NT2/D1 (cell line): ENCODE results near the gene ACVR2B.
"Not testable (repeated sequence)": the region's sequence is repeated elsewhere in the genome, so short reads cannot be mapped to it uniquely, and the experiment has no call there.

Experiments used
- DNase-seq: peaks from one replicate; pipeline ENCODE4 v3.0.0-alpha.2; 2011; ENCODE audit warnings: low read depth, low spot score
- H3K27me3 ChIP-seq: 2 replicates; pipeline ENCODE4 v1.6.0; 2011; ENCODE audit warnings: mild to moderate bottlenecking; ENCODE audit not compliant: insufficient read length, insufficient read depth
- H3K36me3 ChIP-seq: 2 replicates; pipeline ENCODE4 v1.6.1; 2011; ENCODE audit warnings: mild to moderate bottlenecking, low read length, mixed read lengths; ENCODE audit not compliant: insufficient read depth, insufficient read length
- H3K4me1 ChIP-seq: 2 replicates; pipeline ENCODE4 v1.5.1; 2011; ENCODE audit not compliant: insufficient read depth, insufficient read length
- H3K4me3 ChIP-seq: 2 replicates; pipeline ENCODE4 v1.5.1; 2011; ENCODE audit warnings: low read depth; ENCODE audit not compliant: insufficient read length
- H3K9ac ChIP-seq: 2 replicates; pipeline ENCODE4 v1.6.0; 2011; ENCODE audit warnings: low read depth; ENCODE audit not compliant: insufficient read length
- H3K9me3 ChIP-seq: 2 replicates; pipeline ENCODE4 v1.5.1; 2011; ENCODE audit warnings: mild to moderate bottlenecking, low read length; ENCODE audit not compliant: insufficient read depth
- SUZ12 ChIP-seq: IDR thresholded peaks from 2 replicates; pipeline ENCODE4 v1.6.1; 2011; ENCODE audit not compliant: insufficient read length, insufficient read depth; ENCODE audit errors: extremely low read depth
- YY1 ChIP-seq: IDR thresholded peaks from 2 replicates; pipeline ENCODE4 v1.6.1; 2011; ENCODE audit not compliant: insufficient read length, insufficient read depth
- ZNF274 ChIP-seq: IDR thresholded peaks from 2 replicates; pipeline ENCODE4 v1.6.1; 2011; ENCODE audit warnings: mild to moderate bottlenecking, low read depth, low read length

ACVR2B gene

GRCh38 chr3:38453075-38453912 lies at the start of gene ACVR2B:
Gene ACVR2B (plus strand): TSS chr3:38453890. CDS start chr3:38454323, 433 bp downstream.
- Histone ChIP-seq H3K9ac (peak within 1 kb of the TSS; percentile 97), H3K4me3 (peak within 1 kb of the TSS; percentile 93), H3K9me3 (peaks cover 16% of the 10 kb centered on the region), H3K36me3 (no peaks in the 10 kb centered on the region), H3K27me3 (no peaks in the 10 kb centered on the region), H3K4me1 (peaks cover 14% of the 10 kb centered on the region)
- TF ChIP-seq SUZ12 (no peak), ZNF274 (no peak), YY1 (no peak)
- DNase-seq, result peak; percentile 78

GRCh38 chr3:38404286-38404685 lies 49.4 kb upstream of the ACVR2B start:
- Histone ChIP-seq H3K36me3 (peaks cover 50% of the 10 kb centered on the region), H3K4me1 (no peaks in the 10 kb centered on the region), H3K9me3 (peaks cover 29% of the 10 kb centered on the region), H3K4me3 (no peak overlapping the region), H3K9ac (no peak overlapping the region), H3K27me3 (no peaks in the 10 kb centered on the region)
- DNase-seq, result peak; percentile 28
- no peak for TF ChIP-seq SUZ12
- no peak for TF ChIP-seq YY1
- TF ChIP-seq ZNF274, result no peak

GRCh38 chr3:38411591-38411990 lies 42.1 kb upstream of the ACVR2B start:
- Histone ChIP-seq H3K4me1 (no peaks in the 10 kb centered on the region), H3K36me3 (peaks cover 3% of the 10 kb centered on the region), H3K4me3 (no peak overlapping the region), H3K9me3 (no peaks in the 10 kb centered on the region), H3K9ac (no peak overlapping the region), H3K27me3 (no peaks in the 10 kb centered on the region)
- DNase-seq, result no peak
- no peak for TF ChIP-seq YY1
- TF ChIP-seq SUZ12, result no peak
- no peak for TF ChIP-seq ZNF274

GRCh38 chr3:38420758-38421157 lies 32.9 kb upstream of the ACVR2B start:
- not testable (repeated sequence) for H3K9ac ChIP-seq, DNase-seq, H3K36me3 ChIP-seq, H3K4me3 ChIP-seq, H3K4me1 ChIP-seq, H3K9me3 ChIP-seq, H3K27me3 ChIP-seq

GRCh38 chr3:38421679-38422336 lies 31.9 kb upstream of the ACVR2B start:
- no peaks in the 10 kb centered on the region for H3K27me3 ChIP-seq
- no peaks in the 10 kb centered on the region for H3K36me3 ChIP-seq
- TF ChIP-seq ZNF274 (no peak), YY1 (no peak), SUZ12 (no peak)
- peaks cover 2% of the 10 kb centered on the region for H3K4me1 ChIP-seq
- no peak overlapping the region for H3K9ac ChIP-seq
- H3K9me3 ChIP-seq, result no peaks in the 10 kb centered on the region
- no peak for DNase-seq
- no peak overlapping the region for H3K4me3 ChIP-seq

GRCh38 chr3:38426798-38427426 lies 26.8 kb upstream of the ACVR2B start:
- not testable (repeated sequence) for H3K4me1 ChIP-seq, H3K9ac ChIP-seq, H3K4me3 ChIP-seq, H3K9me3 ChIP-seq, DNase-seq, H3K36me3 ChIP-seq, H3K27me3 ChIP-seq

- not testable (repeated sequence) for H3K27me3 ChIP-seq, H3K9ac ChIP-seq, H3K4me3 ChIP-seq, DNase-seq, H3K4me1 ChIP-seq, H3K36me3 ChIP-seq
- H3K9me3 ChIP-seq, result peaks cover 56% of the 10 kb centered on the region
Measured at GRCh38 chr3:38432871-38433658, 20.6 kb upstream of the ACVR2B start.

- H3K36me3 ChIP-seq, H3K4me3 ChIP-seq, H3K27me3 ChIP-seq, H3K9ac ChIP-seq, H3K4me1 ChIP-seq, DNase-seq: not testable (repeated sequence)
- peaks cover 62% of the 10 kb centered on the region for H3K9me3 ChIP-seq
Measured at GRCh38 chr3:38433661-38434060, 20.0 kb upstream of the ACVR2B start.

GRCh38 chr3:38438436-38439069 lies 15.1 kb upstream of the ACVR2B start:
- H3K4me1 ChIP-seq, H3K4me3 ChIP-seq, H3K36me3 ChIP-seq, H3K9ac ChIP-seq, H3K27me3 ChIP-seq, DNase-seq: not testable (repeated sequence)
- peaks cover 54% of the 10 kb centered on the region for H3K9me3 ChIP-seq

GRCh38 chr3:38443205-38443604 lies 10.5 kb upstream of the ACVR2B start:
- H3K9me3 ChIP-seq, result peaks cover 29% of the 10 kb centered on the region; the same call in 1 of the 2 replicates
- H3K4me3 ChIP-seq, H3K27me3 ChIP-seq, H3K4me1 ChIP-seq, DNase-seq, H3K36me3 ChIP-seq, H3K9ac ChIP-seq: not testable (repeated sequence)
